ENCODE results near the gene EDEM3. TPM values are rescaled to one million over a fixed set of nuclear protein-coding genes. Genes with fewer than 3 reads are reported as not detected.

EDEM3 gene
- total RNA-seq, 3 donors from 2014 or later (not counting 1 experiment from before 2014, with no cell fraction given): 8.9 to 15.4 (median 15.1) TPM

GRCh38 chr1:184646178-184646701 lies 108.4 kb downstream of the EDEM3 start:
- peaks cover 0 to 7% of the 10 kb centered on the region in 2 donors for H3K27me3 Mint-ChIP-seq (ENCODE audit: low read depth in 2 of 2)
- no peak overlapping the region for H3K4me3 ChIP-seq (ENCODE audit: low read length)
- 87% methylated on average over 3 of the region's 3 CpGs for WGBS (ENCODE audit: insufficient coverage)
- no peaks in the 10 kb centered on the region for H3K36me3 Mint-ChIP-seq
- no peak overlapping the region for H3K4me3 Mint-ChIP-seq
- no peaks in the 10 kb centered on the region for H3K36me3 ChIP-seq (ENCODE audit: control insufficient read depth, insufficient read depth, low read length)
- no peaks in the 10 kb centered on the region for H3K27me3 ChIP-seq (ENCODE audit: control insufficient read depth, insufficient read depth, low read length)
- no peaks in the 10 kb centered on the region for H3K9me3 ChIP-seq (ENCODE audit: control insufficient read depth, insufficient read depth, low read length)
- H3K4me1 Mint-ChIP-seq: no peaks in the 10 kb centered on the region
- DNase-seq: no peak
- H3K9me3 Mint-ChIP-seq: no peaks in the 10 kb centered on the region
- no peak for ATAC-seq
- H3K27ac ChIP-seq (ENCODE audit: low read length): no peak overlapping the region
- no peaks in the 10 kb centered on the region for H3K4me1 ChIP-seq (ENCODE audit: control insufficient read depth, insufficient read depth, low read length)
- no peak overlapping the region for H3K27ac Mint-ChIP-seq
- intact Hi-C loops (cut with micrococcal nuclease): no loop called here
- TF ChIP-seq CTCF (IDR thresholded peaks at IDR 0.05): no peak

DNA sequence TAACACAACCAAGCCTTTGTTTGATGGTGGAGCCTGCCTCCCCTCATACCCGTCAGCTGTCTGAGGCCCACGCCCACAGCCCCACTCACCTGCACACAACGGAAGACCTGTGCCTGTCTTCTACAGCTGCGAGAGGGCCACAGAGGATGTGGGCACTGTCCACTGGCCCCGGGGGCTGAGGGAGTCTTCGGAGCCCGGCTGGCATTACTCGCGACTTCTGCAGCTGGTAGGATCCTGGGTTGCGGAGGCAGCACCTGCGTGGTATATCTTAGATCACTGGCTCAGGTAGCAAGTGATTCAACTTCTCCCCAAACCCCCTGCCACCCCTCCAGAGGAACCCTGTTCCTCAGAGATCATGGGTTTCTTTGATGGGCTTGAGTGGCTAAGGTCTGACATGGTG lies 109.9 kb downstream of the EDEM3 start:
- ATAC-seq (no peak), DNase-seq (no peak)
- TF ChIP-seq CTCF (IDR thresholded peaks at IDR 0.05): no peak
- H3K36me3 ChIP-seq (ENCODE audit: control insufficient read depth, insufficient read depth, low read length): no peaks in the 10 kb centered on the region
- intact Hi-C loops (cut with micrococcal nuclease): no loop called here
- H3K4me1 ChIP-seq (ENCODE audit: control insufficient read depth, insufficient read depth, low read length): no peaks in the 10 kb centered on the region
- no peak overlapping the region for H3K27ac ChIP-seq (ENCODE audit: low read length)
- no peak overlapping the region for H3K4me3 ChIP-seq (ENCODE audit: low read length)
- H3K36me3 Mint-ChIP-seq: no peaks in the 10 kb centered on the region
- H3K4me1 Mint-ChIP-seq: no peaks in the 10 kb centered on the region
- no peak overlapping the region for H3K4me3 Mint-ChIP-seq
- no peaks in the 10 kb centered on the region for H3K9me3 ChIP-seq (ENCODE audit: control insufficient read depth, insufficient read depth, low read length)
- H3K27me3 Mint-ChIP-seq (ENCODE audit: low read depth in 2 of 2): no peaks in the 10 kb centered on the region
- no peak overlapping the region for H3K27ac Mint-ChIP-seq
- 90% methylated on average over 11 of the region's 11 CpGs for WGBS (ENCODE audit: insufficient coverage)
- H3K27me3 ChIP-seq (ENCODE audit: control insufficient read depth, insufficient read depth, low read length): no peaks in the 10 kb centered on the region
- H3K9me3 Mint-ChIP-seq: no peaks in the 10 kb centered on the region

DNA sequence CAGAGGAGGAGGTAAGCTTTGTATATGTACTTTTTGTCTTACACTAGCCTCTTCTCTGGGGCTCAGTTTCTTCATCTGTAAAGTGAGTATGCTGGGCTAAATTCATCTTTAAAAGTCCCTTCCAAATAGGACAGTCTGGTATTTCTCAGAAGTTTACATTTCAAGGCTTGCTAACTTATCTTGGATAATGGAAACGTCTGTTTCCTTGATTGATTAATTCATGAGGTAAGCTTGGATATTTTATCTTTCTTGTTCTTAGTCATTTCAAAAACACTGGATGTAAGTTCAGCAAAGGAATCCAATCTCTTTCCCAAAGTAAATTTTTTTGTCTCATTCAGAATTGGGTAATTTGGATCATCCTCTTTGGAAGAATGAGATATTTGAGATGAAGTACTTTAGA lies 111.0 kb downstream of the EDEM3 start:
- intact Hi-C loops (cut with micrococcal nuclease): no loop called here
- DNase-seq (no peak), ATAC-seq (no peak)
- Mint-ChIP-seq H3K36me3 (no peaks in the 10 kb centered on the region), H3K27me3 (ENCODE audit: low read depth in 2 of 2) (no peaks in the 10 kb centered on the region), H3K27ac (no peak overlapping the region), H3K9me3 (no peaks in the 10 kb centered on the region), H3K4me1 (peaks cover 0 to 5% of the 10 kb centered on the region in 2 donors), H3K4me3 (no peak overlapping the region)
- Histone ChIP-seq H3K36me3 (ENCODE audit: control insufficient read depth, insufficient read depth, low read length) (no peaks in the 10 kb centered on the region), H3K27ac (ENCODE audit: low read length) (no peak overlapping the region), H3K27me3 (ENCODE audit: control insufficient read depth, insufficient read depth, low read length) (no peaks in the 10 kb centered on the region), H3K4me1 (ENCODE audit: control insufficient read depth, insufficient read depth, low read length) (no peaks in the 10 kb centered on the region), H3K4me3 (ENCODE audit: low read length) (no peak overlapping the region), H3K9me3 (ENCODE audit: control insufficient read depth, insufficient read depth, low read length) (no peaks in the 10 kb centered on the region)
- WGBS (ENCODE audit: insufficient coverage): no CpG with 5 or more reads among the region's 1 CpG
- TF ChIP-seq CTCF (IDR thresholded peaks at IDR 0.05): no peak

DNA sequence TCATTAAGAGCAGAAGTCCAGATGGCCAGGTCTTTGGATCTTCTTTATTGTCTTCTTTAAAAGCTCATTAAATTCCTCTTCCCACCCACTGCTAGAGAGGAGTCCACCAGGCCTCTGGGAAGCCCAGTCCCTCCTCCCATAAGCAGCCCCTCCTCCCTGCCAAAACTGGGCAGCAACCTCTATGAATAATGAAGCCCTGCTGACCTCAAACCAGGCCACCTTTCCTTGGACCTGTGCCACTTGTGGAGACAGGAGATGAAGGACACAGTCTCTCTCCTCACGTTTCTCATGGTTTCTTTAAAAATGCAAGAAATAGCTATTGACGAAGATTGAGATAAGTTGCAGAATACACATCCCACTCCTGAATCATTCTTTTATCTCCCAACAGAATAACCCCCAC lies 112.8 kb downstream of the EDEM3 start:
- no peak for TF ChIP-seq CTCF (IDR thresholded peaks at IDR 0.05)
- Mint-ChIP-seq H3K4me3 (no peak overlapping the region), H3K27ac (no peak overlapping the region), H3K27me3 (ENCODE audit: low read depth in 2 of 2) (no peaks in the 10 kb centered on the region), H3K9me3 (no peaks in the 10 kb centered on the region), H3K4me1 (peaks cover 0 to 7% of the 10 kb centered on the region in 2 donors), H3K36me3 (no peaks in the 10 kb centered on the region)
- intact Hi-C loops (cut with micrococcal nuclease): no loop called here
- ATAC-seq (no peak), DNase-seq (no peak)
- no peak overlapping the region for H3K4me3 ChIP-seq (ENCODE audit: low read length)
- 94% methylated on average over 2 of the region's 2 CpGs for WGBS (ENCODE audit: insufficient coverage)
- H3K27me3 ChIP-seq (ENCODE audit: control insufficient read depth, insufficient read depth, low read length): no peaks in the 10 kb centered on the region
- H3K27ac ChIP-seq (ENCODE audit: low read length): no peak overlapping the region
- H3K36me3 ChIP-seq (ENCODE audit: control insufficient read depth, insufficient read depth, low read length): no peaks in the 10 kb centered on the region
- H3K4me1 ChIP-seq (ENCODE audit: control insufficient read depth, insufficient read depth, low read length): no peaks in the 10 kb centered on the region
- H3K9me3 ChIP-seq (ENCODE audit: control insufficient read depth, insufficient read depth, low read length): no peaks in the 10 kb centered on the region

Data from natural killer cell (primary cell).